Measurements from ENCODE around the gene ARF1.
A peak's percentile ranks its signal among the peaks of the same experiment; 100 is the strongest.

The ARF1 gene

GRCh38 chr1:228070173-228070572 is 12.3 kb upstream of the ARF1 start:
- no peak for DNase-seq

- DNase-seq = no peak
These were observed 11.7 kb upstream of the ARF1 start for GRCh38 chr1:228070851-228071250.

- no peak for DNase-seq
These were observed 10.5 kb upstream of the ARF1 start for GRCh38 chr1:228071839-228072657.

GRCh38 chr1:228072658-228073043 is 9.9 kb upstream of the ARF1 start:
- no peak for DNase-seq

- DNase-seq = no peak
These were observed 9.2 kb upstream of the ARF1 start for GRCh38 chr1:228073061-228073856.

- DNase-seq = no peak
These were observed 8.5 kb upstream of the ARF1 start for GRCh38 chr1:228073857-228074545.

- no peak for DNase-seq
These were observed 7.4 kb upstream of the ARF1 start for GRCh38 chr1:228074954-228075730.

GRCh38 chr1:228075801-228076271 is 6.7 kb upstream of the ARF1 start:
- DNase-seq = no peak

- no peak for DNase-seq
These were observed 5.6 kb upstream of the ARF1 start for GRCh38 chr1:228076796-228077430.

GRCh38 chr1:228077565-228078330 is 4.8 kb upstream of the ARF1 start:
- no peak for DNase-seq

GRCh38 chr1:228079013-228079412 is 3.5 kb upstream of the ARF1 start:
- no peak for DNase-seq

GRCh38 chr1:228079601-228080263 is 2.8 kb upstream of the ARF1 start:
- DNase-seq = no peak

GRCh38 chr1:228081144-228081543 is 1.4 kb upstream of the ARF1 start:
- no peak for DNase-seq

GRCh38 chr1:228081578-228082213 is 812 bp upstream of the ARF1 start:
- peak in 1 of 51 donors; percentile 54 for DNase-seq

- DNase-seq = peak in 18 of 51 donors; percentile 16 to 69 (median 54)
These were observed 686 bp downstream of the ARF1 start for GRCh38 chr1:228082918-228083870.

- DNase-seq = peak in 11 of 51 donors; percentile 9 to 42 (median 23)
These were observed 1.4 kb downstream of the ARF1 start for GRCh38 chr1:228083871-228084278.

GRCh38 chr1:228084325-228084724 is 1.8 kb downstream of the ARF1 start:
- DNase-seq = peak in 2 of 51 donors; percentile 8 to 30

GRCh38 chr1:228084797-228085196 is 2.3 kb downstream of the ARF1 start:
- no peak for DNase-seq

All from hypothalamus (tissue), 51 donors.